Esophagus (tissue), 2 donors: Measurements from ENCODE around the gene GGA1. TPM values are rescaled to one million over a fixed set of nuclear protein-coding genes. Genes with fewer than 3 reads are reported as not detected.

Source experiments
- H3K27ac ChIP-seq, 2 donors: one replicate each; pipeline ENCODE4 v1.5.1; 2013; ENCODE audit warnings: low read depth in 2 of 2, mild to moderate bottlenecking in 2 of 2, inconsistent platforms in 1 of 2, low read length in 1 of 2, moderate library complexity in 1 of 2
- H3K27me3 ChIP-seq, 2 donors: one replicate each; pipeline ENCODE4 v1.6.1; 2013; ENCODE audit warnings: low read length in 2 of 2, control low read depth in 1 of 2, mild to moderate bottlenecking in 1 of 2; ENCODE audit not compliant: insufficient read depth in 2 of 2, control insufficient read depth in 1 of 2
- H3K36me3 ChIP-seq, 2 donors: one replicate each; pipeline ENCODE4 v1.6.1; 2013; ENCODE audit warnings: low read length in 1 of 2; ENCODE audit not compliant: control insufficient read depth in 2 of 2, insufficient read depth in 2 of 2
- H3K4me1 ChIP-seq, 2 donors: one replicate each; pipeline ENCODE4 v1.6.1; 2013; ENCODE audit warnings: low read length in 1 of 2; ENCODE audit not compliant: control insufficient read depth in 2 of 2, insufficient read depth in 2 of 2
- H3K4me3 ChIP-seq, 2 donors: one replicate each; pipeline ENCODE4 v1.5.1; 2013; ENCODE audit warnings: low read length in 2 of 2, mild to moderate bottlenecking in 2 of 2, low read depth in 1 of 2, moderate library complexity in 1 of 2
- H3K9me3 ChIP-seq, 2 donors: one replicate each; pipeline ENCODE4 v1.6.1; 2013; ENCODE audit warnings: mild to moderate bottlenecking in 2 of 2, low read depth in 1 of 2, low read length in 1 of 2, moderate library complexity in 1 of 2; ENCODE audit not compliant: control insufficient read depth in 2 of 2, insufficient read depth in 1 of 2
- WGBS, 2 donors: extraction: QIAGEN DNeasy Blood & Tissue Kit; methylation state at CpG; one replicate each; pipeline ENCODE4 v1.1.7; 2013; 5-methylcytosine and 5-hydroxymethylcytosine counted together
- polyA plus RNA-seq, 2 donors: library from polyadenylated mRNA; stranded (reverse); fragments of 200-250 nt; gene quantifications; one replicate each; pipeline ENCODE4 v1.2.3, GENCODE V29; 2013
- donor health status: healthy with polysubstance abuse.
- donor health status: Bipolar disorder and iron deficiency.

GGA1 gene
- polyA plus RNA-seq, 2 donors, result 34.2 to 55.6 TPM

DNA sequence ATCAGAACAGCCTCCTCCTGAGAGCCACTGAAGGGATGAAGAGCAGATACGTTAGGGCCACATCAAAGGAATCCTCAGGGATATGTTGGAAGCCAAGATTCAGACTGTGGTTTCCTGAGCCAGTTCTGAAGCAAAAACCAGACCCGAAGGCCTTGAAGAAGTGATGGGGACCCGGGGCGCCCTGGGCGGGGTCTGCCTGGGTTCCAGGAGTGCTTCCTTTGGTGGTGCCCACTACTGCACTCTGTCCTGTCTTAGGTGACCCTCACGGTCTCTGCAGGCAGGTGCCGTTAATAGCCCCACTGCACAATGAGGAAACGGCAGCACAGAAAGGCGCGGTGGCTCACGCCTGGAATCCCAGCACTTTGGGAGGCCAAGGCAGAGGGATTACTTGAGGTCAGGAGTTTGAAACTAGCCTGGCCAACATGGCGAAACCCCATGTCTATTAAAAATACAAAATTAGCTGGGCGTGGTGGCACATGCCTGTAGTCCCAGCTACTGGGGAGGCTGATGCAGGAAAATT, 18.0 kb downstream of the GGA1 start:
- 47 to 50% methylated on average over 13 of the region's 13 CpGs for WGBS, 2 donors

DNA sequence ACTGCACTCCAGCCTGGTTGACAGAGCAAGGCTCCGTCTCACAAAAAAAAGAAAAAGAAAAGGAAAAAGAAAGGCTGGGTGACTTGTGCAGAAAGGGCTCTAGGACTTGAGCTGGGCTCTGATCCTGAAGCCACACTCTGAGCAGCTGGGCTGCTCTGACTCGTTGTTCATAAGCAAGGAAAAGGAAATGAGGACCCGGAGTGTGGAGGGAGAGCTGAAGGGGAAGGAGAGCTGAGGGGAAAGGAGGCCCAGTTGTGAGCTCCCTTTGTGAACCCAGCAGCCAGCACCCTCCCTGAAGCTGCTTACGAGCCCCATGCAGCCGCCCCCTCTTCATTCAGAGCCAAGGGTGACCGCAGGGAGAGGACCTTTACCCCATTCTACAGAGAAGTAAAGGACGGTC, 18.5 kb downstream of the GGA1 start:
- no peaks in the 10 kb centered on the region for H3K27me3 ChIP-seq
- 50 to 60% methylated on average over 7 of the region's 7 CpGs for WGBS, 2 donors
- no peaks in the 10 kb centered on the region for H3K9me3 ChIP-seq
- H3K36me3 ChIP-seq, result peaks cover 6 to 34% of the 10 kb centered on the region in 2 donors
- no peak overlapping the region for H3K4me3 ChIP-seq
- peaks cover 0 to 13% of the 10 kb centered on the region in 2 donors for H3K4me1 ChIP-seq
- H3K27ac ChIP-seq, result peak overlapping the region; percentile 8 to 22

More for the DNA sequence above, 18.0 kb downstream of the GGA1 start:
- H3K9me3 ChIP-seq, result no peaks in the 10 kb centered on the region
- H3K4me3 ChIP-seq, result no peak overlapping the region
- H3K27me3 ChIP-seq, result no peaks in the 10 kb centered on the region
- peaks cover 6 to 29% of the 10 kb centered on the region in 2 donors for H3K36me3 ChIP-seq
- peak overlapping the region; percentile 60 to 67 for H3K27ac ChIP-seq
- peaks cover 0 to 13% of the 10 kb centered on the region in 2 donors for H3K4me1 ChIP-seq

DNA sequence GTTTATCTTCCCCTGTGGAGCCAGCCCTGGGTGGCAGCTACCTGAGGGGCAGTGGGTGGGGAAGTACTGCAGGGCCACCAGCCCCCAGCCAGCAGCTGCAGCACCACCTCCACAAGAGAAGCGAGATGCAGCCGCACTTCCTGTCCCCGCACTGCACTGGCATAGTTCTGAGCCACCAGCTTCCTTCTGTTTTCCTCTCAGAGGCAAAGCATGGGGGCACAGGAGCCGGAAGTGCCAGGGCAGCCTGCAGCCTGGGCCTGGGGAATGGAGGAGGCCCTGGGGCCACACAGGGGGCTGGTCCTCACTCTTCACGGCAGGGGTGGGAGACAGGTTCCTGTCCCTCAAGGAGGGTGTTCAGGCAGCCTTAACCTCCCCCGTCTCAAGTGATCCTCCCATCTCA, 18.9 kb downstream of the GGA1 start:
- 69 to 74% methylated on average over 6 of the region's 6 CpGs for WGBS, 2 donors
- Histone ChIP-seq H3K9me3 (no peaks in the 10 kb centered on the region), H3K27ac (peak overlapping the region; percentile 8 to 22), H3K36me3 (peaks cover 6 to 34% of the 10 kb centered on the region in 2 donors), H3K4me3 (no peak overlapping the region), H3K4me1 (peaks cover 0 to 14% of the 10 kb centered on the region in 2 donors), H3K27me3 (no peaks in the 10 kb centered on the region)

DNA sequence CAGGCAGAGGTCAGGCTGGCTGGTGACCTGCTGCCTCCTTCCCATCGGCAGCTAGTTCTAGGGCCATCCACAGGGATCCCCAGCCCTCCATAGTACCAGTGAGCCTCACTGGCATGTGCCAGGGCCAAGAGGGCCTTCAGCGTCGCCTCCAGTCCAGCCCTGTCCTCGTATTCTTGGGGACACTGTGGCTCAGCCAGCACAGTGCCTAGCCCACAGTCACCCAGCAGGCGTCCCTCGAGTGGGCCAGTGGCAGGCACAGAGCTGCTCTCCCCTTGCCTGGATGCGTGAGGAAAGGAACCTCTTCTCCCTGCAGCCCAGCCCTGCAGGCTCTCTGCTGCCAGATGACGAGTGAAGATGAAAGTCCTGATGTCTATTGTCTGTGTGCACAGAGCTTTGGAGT, 20.2 kb downstream of the GGA1 start:
- WGBS, 2 donors, result 92% methylated on average over 8 of the region's 8 CpGs
- Histone ChIP-seq H3K27me3 (no peaks in the 10 kb centered on the region), H3K4me3 (no peak overlapping the region), H3K36me3 (peaks cover 6 to 27% of the 10 kb centered on the region in 2 donors), H3K4me1 (peaks cover 0 to 22% of the 10 kb centered on the region in 2 donors), H3K9me3 (no peaks in the 10 kb centered on the region), H3K27ac (no peak overlapping the region)

DNA sequence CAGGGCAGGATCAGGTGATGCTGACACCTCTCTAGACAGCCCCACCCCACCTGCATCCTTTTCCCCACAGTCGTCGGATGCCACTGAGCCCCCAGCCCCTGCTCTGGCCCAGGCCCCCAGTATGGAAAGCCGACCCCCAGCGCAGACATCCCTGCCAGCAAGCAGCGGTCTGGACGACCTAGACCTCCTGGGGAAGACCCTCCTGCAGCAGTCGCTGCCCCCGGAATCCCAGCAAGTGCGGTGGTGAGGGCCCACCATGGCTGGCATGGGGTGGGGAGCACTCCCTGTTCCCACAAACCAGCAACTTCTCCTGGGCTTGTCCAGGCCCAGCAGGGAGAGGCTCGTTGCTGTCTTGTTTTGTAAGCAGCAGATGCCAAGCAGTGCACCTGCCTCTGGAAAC, 21.3 kb downstream of the GGA1 start:
- H3K4me3 ChIP-seq, result no peak overlapping the region
- H3K36me3 ChIP-seq, result peaks cover 6 to 22% of the 10 kb centered on the region in 2 donors
- H3K9me3 ChIP-seq, result no peaks in the 10 kb centered on the region
- H3K4me1 ChIP-seq, result peaks cover 0 to 22% of the 10 kb centered on the region in 2 donors
- WGBS, 2 donors, result 82 to 86% methylated on average over 10 of the region's 10 CpGs
- no peak overlapping the region for H3K27ac ChIP-seq
- no peaks in the 10 kb centered on the region for H3K27me3 ChIP-seq

DNA sequence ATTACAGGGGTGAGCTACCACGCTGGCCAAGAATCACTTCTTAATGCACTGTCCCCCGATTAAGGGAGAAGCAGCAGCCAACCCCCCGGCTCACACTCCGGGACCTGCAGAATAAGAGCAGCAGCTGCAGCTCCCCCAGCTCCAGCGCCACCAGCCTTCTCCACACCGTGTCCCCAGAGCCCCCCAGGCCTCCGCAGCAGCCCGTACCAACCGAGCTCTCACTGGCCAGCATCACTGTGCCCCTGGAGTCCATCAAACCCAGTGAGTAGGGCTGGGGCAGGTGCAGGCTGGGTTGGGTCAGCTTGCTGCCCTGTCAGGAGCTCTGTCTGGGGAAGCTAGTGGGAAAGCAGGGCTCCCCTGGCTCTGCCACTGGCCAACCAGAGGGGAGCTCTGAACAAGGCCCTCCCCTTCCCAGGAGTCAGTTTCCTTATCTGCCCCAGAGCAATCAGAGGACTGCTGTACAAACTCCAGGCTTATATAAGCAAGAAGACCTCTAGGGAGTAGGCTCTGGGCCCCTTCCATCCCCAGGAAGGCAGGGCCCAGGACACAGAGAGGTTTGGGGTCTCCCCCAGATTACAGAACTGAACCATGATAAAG, 22.3 kb downstream of the GGA1 start:
- H3K4me3 ChIP-seq, result no peak overlapping the region
- 92 to 94% methylated on average over 9 of the region's 9 CpGs for WGBS, 2 donors
- H3K9me3 ChIP-seq, result no peaks in the 10 kb centered on the region
- peaks cover 6 to 21% of the 10 kb centered on the region in 2 donors for H3K36me3 ChIP-seq
- H3K4me1 ChIP-seq, result peaks cover 0 to 19% of the 10 kb centered on the region in 2 donors
- no peak overlapping the region for H3K27ac ChIP-seq
- no peaks in the 10 kb centered on the region for H3K27me3 ChIP-seq

DNA sequence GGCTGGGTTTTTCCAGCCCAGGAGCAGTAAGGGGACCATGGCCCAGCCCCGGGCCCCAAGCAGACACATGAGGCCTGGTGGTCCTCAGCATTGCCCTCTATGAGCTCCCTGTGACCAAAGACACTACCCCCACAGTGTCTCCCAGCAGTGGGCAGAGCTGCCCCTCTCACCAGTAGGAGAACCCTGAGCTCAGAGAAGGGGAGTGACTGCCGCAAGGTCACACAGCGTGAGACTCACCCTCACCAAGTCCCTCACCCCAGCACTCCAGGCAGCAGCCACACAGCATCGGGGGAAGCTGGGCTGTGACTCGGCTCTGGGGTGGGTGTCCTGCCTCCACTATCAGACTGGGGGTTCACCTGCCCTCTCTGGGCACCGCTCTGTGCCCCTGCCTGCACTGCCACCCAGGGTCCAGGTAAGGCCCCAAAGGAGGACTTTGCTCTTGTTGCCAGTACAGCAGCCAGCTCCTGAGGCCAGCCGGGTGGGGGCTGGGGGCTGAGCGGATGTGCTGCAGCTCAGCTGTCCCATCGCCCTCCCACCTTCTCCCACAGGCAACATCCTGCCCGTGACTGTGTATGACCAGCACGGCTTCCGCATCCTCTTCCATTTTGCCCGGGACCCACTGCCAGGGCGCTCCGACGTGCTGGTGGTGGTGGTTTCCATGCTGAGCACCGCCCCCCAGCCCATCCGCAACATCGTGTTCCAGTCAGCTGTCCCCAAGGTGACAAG, 23.0 kb downstream of the GGA1 start:
- Histone ChIP-seq H3K36me3 (peaks cover 6 to 21% of the 10 kb centered on the region in 2 donors), H3K4me1 (peaks cover 0 to 18% of the 10 kb centered on the region in 2 donors), H3K27ac (no peak overlapping the region), H3K9me3 (no peaks in the 10 kb centered on the region), H3K27me3 (no peaks in the 10 kb centered on the region), H3K4me3 (no peak overlapping the region)
- WGBS, 2 donors, result 86 to 87% methylated on average over 19 of the region's 19 CpGs

DNA sequence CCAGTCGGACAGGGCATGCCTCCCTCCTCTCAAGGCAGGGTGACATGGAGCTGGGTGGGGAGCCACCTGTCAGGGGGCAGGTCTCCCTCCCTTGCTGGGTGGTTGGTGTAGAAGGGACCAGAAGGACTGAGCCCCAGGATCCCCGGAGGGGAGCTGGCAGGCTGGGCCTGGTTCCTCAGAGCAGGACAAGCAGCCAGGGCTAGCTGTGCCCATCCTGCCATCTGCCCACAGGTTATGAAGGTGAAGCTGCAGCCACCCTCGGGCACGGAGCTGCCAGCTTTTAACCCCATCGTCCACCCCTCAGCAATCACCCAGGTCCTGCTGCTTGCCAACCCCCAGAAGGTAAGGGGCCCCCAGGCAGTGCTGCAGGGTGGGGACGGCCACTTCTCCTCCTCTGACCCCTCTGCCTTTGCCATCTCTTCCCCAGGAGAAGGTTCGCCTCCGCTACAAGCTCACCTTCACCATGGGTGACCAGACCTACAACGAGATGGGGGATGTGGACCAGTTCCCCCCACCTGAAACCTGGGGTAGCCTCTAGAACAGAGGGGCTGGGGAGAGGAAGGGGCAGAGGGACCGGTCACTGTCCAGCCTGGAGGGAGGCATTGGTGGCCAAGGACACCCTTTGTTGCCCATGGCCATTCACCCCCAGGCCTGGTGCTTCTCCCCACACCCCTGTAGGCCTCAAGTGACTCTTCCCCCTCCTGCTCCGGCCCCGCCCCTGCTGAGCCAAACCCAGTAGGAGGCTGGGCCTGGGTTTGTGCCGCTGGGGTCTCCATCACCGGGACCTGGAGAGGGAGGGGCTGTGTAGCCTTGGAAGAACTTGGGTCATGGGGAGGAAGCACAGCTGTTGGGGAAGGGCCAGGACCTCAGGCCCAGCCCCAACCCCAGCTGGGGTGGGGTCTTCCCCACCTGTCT, 23.8 kb downstream of the GGA1 start:
- Histone ChIP-seq H3K27me3 (no peaks in the 10 kb centered on the region), H3K36me3 (peaks cover 6 to 21% of the 10 kb centered on the region in 2 donors), H3K27ac (peak overlapping the region; percentile 14 to 59), H3K4me3 (no peak overlapping the region), H3K9me3 (no peaks in the 10 kb centered on the region), H3K4me1 (peaks cover 0 to 18% of the 10 kb centered on the region in 2 donors)
- 71 to 80% methylated on average over 12 to 14 of the region's 14 CpGs for WGBS, 2 donors

DNA sequence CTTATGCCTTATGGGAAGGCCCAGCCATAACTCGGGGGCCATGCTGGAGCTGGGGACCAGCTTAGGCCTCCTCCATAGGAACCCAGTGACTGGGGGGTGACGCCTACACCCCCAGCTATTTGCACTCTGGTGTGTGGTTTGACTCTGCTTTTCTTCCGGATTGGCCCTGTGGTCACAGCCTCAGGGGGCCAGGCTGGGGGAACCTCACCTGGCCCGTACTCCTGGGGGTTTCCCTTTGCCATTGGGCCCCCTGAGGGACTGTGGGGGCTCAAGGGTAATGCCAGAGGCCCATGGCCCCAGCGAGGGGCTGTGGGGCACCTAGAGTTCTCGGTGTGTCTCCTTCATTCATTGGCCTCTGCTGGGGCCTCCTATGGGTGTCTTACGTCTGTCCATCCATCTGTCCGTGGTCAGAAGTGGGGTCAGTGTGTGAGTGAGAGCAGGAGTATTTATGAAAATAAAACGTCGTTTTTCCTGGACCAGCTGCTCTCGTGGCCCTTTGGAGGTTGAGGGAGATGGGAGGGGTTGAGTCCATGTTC, 24.5 kb downstream of the GGA1 start:
- H3K4me1 ChIP-seq, result peaks cover 0 to 20% of the 10 kb centered on the region in 2 donors
- WGBS, 2 donors, result 45 to 52% methylated on average over 11 of the region's 11 CpGs
- H3K27ac ChIP-seq, result peak overlapping the region; percentile 75 to 85
- H3K27me3 ChIP-seq, result no peaks in the 10 kb centered on the region
- H3K9me3 ChIP-seq, result no peaks in the 10 kb centered on the region
- H3K4me3 ChIP-seq, result no peak overlapping the region
- H3K36me3 ChIP-seq, result peaks cover 6 to 21% of the 10 kb centered on the region in 2 donors
